CD4-positive, alpha-beta T cell (primary cell): ENCODE measurements around the gene NPBWR2. TPM values are rescaled to one million over a fixed set of nuclear protein-coding genes. Genes with fewer than 3 reads are reported as not detected.

Experiments used
- ATAC-seq: fragments of 200-7000 bp; cut with Tn5 transposase; one replicate; pipeline ENCODE4 v1.10.0; 2022; ENCODE audit warnings: mild to moderate bottlenecking; ENCODE audit not compliant: poor library complexity
- CTCF ChIA-PET: fragments of 350-600 bp; sonication (Branson Sonifier 250); formaldehyde crosslinking; loops from one replicate; lab custom pipeline; 2021; ENCODE audit warnings: antibody characterized with exemption, inconsistent platforms; lab: Charles Lee
- POLR2A ChIA-PET: fragments of 350-600 bp; sonication (Branson Sonifier 250); formaldehyde crosslinking; loops from one replicate; lab custom pipeline; 2021; ENCODE audit warnings: antibody characterized with exemption, inconsistent platforms; lab: Charles Lee
- DNase-seq, 14 experiments: peaks; one replicate each; pipeline ENCODE4 v3.0.0-alpha.2; 2013 to 2020; ENCODE audit warnings: mixed read lengths in 2 of 14
- H3K27ac ChIP-seq, 2 donors: one replicate each; pipeline versions ENCODE4 v1.5.1 to v1.7.0; 2013; ENCODE audit warnings: low read length in 2 of 2, low read depth in 1 of 2, mild to moderate bottlenecking in 1 of 2
- H3K27me3 ChIP-seq, 2 experiments: 1 replicate in 1 of 2; 2 replicates in 1 of 2; pipeline versions ENCODE4 v1.6.1 to v1.7.0; 2013; ENCODE audit warnings: low read length in 2 of 2, control low read depth in 1 of 2, mild to moderate bottlenecking in 1 of 2, moderate library complexity in 1 of 2; ENCODE audit not compliant: insufficient read depth in 2 of 2, control insufficient read depth in 1 of 2
- H3K36me3 ChIP-seq: one replicate; pipeline ENCODE4 v1.6.1; 2013; ENCODE audit warnings: low read length, control low read depth; ENCODE audit not compliant: insufficient read depth
- H3K4me1 ChIP-seq: one replicate; pipeline ENCODE4 v1.6.1; 2013; ENCODE audit warnings: low read length, control low read depth; ENCODE audit not compliant: insufficient read depth
- H3K4me3 ChIP-seq: one replicate; pipeline ENCODE4 v1.5.1; 2013; ENCODE audit warnings: mild to moderate bottlenecking, low read length, moderate library complexity
- H3K9me3 ChIP-seq, 2 experiments: 1 replicate in 1 of 2; 2 replicates in 1 of 2; pipeline versions ENCODE4 v1.6.1 to v1.7.0; 2013; ENCODE audit warnings: low read length in 2 of 2, mild to moderate bottlenecking in 2 of 2, control low read depth in 1 of 2, moderate library complexity in 1 of 2; ENCODE audit not compliant: control insufficient read depth in 1 of 2, insufficient read depth in 1 of 2
- H3K27ac Mint-ChIP-seq: one replicate; pipeline ENCODE4 v1.8.0; 2020; ENCODE audit warnings: mixed read lengths
- H3K27me3 Mint-ChIP-seq: one replicate; pipeline ENCODE4 v1.8.0; 2021; ENCODE audit warnings: mixed read lengths
- H3K36me3 Mint-ChIP-seq: one replicate; pipeline ENCODE4 v1.8.0; 2021; ENCODE audit warnings: low read depth, mixed read lengths
- H3K4me1 Mint-ChIP-seq: one replicate; pipeline ENCODE4 v1.8.0; 2021; ENCODE audit warnings: low read depth, mixed read lengths
- H3K4me3 Mint-ChIP-seq: one replicate; pipeline ENCODE4 v1.8.0; 2020; ENCODE audit warnings: mild to moderate bottlenecking, mixed read lengths
- H3K9me3 Mint-ChIP-seq: one replicate; pipeline ENCODE4 v1.8.0; 2020; ENCODE audit warnings: mixed read lengths
- intact Hi-C, 2 experiments: fragments of 100-400 bp; cut with DNase I in 1 of 2; cut with micrococcal nuclease in 1 of 2; formaldehyde crosslinking; loops; one replicate each; pipeline versions ENCODE4 v1.15.1 to v1.9.0; 2023 to 2025; cut with DNase I, micrococcal nuclease
- total RNA-seq, 174 experiments: library from RNA in 2 of 174; stranded (reverse) in 2 of 174; gene quantifications; one replicate each; pipeline ENCODE4 v1.2.3 and lab custom pipeline; 2021 to 2026
- TF ChIP-seq, protein P1 (sequence below): fragments of 200-600 bp; IDR thresholded peaks from one replicate; pipeline ENCODE4 v1.8.0; 2022; ENCODE audit warnings: antibody characterized with exemption, mild to moderate bottlenecking

The NPBWR2 gene
- total RNA-seq, 2 experiments from 2014 or later = 0.38 to 0.47 TPM

DNA sequence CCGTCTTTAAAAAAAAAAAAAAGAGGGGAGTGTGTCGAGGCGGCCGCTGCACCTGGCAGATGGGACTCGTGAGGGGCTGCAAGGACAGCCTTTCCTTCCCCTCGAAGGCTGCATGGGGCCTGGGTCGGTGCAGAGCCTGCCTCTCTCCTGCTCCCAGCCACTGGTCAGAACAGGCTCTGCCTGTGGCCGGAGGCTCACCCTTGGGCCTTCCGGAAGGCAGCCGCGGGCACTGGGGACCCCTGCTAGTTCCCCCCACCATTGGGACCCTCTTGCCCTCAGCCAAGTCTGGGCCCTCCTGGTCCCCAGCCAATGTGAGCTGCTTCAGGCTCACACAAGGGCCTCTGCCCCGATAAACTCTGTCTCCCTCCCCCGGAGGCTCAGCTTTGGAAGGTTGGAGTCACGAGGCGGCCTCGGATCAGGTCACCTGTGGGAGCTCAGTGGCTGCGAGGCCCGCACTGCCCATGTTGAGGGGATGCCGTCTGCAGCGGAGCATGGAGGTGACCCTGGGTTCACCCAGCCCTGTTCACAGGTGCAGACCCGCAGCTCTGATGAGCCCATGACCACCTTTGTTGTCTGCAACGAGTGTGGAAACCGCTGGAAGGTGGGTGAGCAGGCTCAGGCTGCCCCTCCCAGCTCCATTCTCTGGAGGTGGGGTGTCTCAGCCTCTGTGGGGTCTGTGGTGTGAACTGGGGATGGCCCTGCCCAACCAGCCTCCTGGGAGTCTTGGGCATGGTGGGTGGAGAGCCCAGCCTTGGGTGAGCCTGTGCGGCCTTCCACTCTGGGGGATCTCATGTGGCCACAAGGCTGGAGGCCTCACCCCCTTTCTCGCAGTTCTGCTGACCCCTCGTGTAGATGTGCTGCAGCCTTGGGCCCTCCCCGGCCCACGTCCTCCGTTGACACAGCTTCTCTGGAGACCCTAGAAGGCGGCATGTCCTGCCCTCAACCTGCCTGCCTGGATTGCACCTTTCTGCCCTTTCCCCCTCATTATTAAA, 35.7 kb downstream of the NPBWR2 start:
- Histone ChIP-seq H3K27me3 (no peaks in the 10 kb centered on the region), H3K9me3 (no peaks in the 10 kb centered on the region), H3K4me3 (no peak overlapping the region), H3K36me3 (peaks cover 49% of the 10 kb centered on the region), H3K27ac (no peak overlapping the region), H3K4me1 (peaks cover 51% of the 10 kb centered on the region)
- Mint-ChIP-seq H3K36me3 (peaks cover 28% of the 10 kb centered on the region), H3K4me1 (peaks cover 11% of the 10 kb centered on the region), H3K27me3 (no peaks in the 10 kb centered on the region), H3K27ac (no peak overlapping the region), H3K9me3 (no peaks in the 10 kb centered on the region), H3K4me3 (no peak overlapping the region)
- ChIA-PET CTCF (interaction anchor here (1.4 kb wide), 1 partner anchor 33 kb away, joined by 6 read pairs; no protein-coding TSS in a partner anchor), POLR2A (interaction anchor here (0.7 kb wide), 2 partner anchors 33 to 552 kb away, joined by 3 read pairs; no protein-coding TSS in a partner anchor)
- DNase-seq (no peak), ATAC-seq (no peak)
- TF ChIP-seq, protein P1, sequence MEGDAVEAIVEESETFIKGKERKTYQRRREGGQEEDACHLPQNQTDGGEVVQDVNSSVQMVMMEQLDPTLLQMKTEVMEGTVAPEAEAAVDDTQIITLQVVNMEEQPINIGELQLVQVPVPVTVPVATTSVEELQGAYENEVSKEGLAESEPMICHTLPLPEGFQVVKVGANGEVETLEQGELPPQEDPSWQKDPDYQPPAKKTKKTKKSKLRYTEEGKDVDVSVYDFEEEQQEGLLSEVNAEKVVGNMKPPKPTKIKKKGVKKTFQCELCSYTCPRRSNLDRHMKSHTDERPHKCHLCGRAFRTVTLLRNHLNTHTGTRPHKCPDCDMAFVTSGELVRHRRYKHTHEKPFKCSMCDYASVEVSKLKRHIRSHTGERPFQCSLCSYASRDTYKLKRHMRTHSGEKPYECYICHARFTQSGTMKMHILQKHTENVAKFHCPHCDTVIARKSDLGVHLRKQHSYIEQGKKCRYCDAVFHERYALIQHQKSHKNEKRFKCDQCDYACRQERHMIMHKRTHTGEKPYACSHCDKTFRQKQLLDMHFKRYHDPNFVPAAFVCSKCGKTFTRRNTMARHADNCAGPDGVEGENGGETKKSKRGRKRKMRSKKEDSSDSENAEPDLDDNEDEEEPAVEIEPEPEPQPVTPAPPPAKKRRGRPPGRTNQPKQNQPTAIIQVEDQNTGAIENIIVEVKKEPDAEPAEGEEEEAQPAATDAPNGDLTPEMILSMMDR = no peak
- intact Hi-C loops = no loop called here

DNA sequence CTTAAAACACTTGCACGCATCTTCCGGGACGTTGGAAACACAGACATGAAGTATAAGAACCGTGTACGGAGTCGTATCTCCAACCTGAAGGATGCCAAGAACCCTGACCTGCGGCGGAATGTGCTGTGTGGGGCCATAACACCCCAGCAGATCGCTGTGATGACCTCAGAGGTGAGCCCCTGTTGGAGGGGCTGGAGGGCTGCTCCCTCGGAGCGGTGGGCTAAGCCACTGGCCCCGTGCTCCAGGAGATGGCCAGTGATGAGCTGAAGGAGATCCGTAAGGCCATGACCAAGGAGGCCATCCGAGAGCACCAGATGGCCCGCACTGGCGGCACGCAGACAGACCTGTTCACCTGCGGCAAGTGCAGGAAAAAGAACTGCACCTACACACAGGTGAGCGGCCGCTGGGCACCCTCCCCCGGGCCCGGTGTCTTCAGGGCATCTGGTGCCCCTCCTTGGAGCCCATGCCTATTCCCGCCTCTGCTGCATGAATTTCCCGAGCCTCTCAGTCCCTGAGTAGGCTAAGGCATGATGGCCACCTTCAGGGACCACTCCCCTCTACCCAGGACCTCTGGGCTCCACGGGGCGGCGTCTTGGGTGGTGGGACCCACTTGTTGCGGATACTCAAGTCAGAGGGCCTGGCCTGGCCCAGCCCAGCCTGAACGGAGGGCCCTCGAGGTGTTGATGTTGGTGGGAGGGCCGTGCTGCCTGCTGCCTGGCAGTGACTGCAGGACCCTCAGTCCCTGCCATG, 36.9 kb downstream of the NPBWR2 start:
- POLR2A ChIA-PET = interaction anchor here (1.0 to 1.5 kb wide), 3 partner anchors 9 to 31 kb away, joined by 3 to 5 read pairs (median 3); partner anchors contain the start of genes OPRL1 and RGS19
- Mint-ChIP-seq H3K27me3 (no peaks in the 10 kb centered on the region), H3K9me3 (no peaks in the 10 kb centered on the region)

More for the DNA sequence above, 36.9 kb downstream of the NPBWR2 start:
- no peaks in the 10 kb centered on the region for H3K27me3 ChIP-seq
- no peak overlapping the region for H3K4me3 ChIP-seq
- ATAC-seq (no peak), DNase-seq (no peak)
- no peak overlapping the region for H3K4me3 Mint-ChIP-seq
- peaks cover 38% of the 10 kb centered on the region for H3K36me3 ChIP-seq
- intact Hi-C loops = no loop called here
- no peak overlapping the region for H3K27ac ChIP-seq
- no peaks in the 10 kb centered on the region for H3K9me3 ChIP-seq
- peaks cover 56% of the 10 kb centered on the region for H3K4me1 ChIP-seq
- TF ChIP-seq, protein P1 = no peak
- no peak overlapping the region for H3K27ac Mint-ChIP-seq
- CTCF ChIA-PET = interaction anchor here (0.8 to 1.7 kb wide), 3 partner anchors 8 to 32 kb away, joined by 4 to 10 read pairs (median 5); no protein-coding TSS in a partner anchor
- H3K4me1 Mint-ChIP-seq = peaks cover 23% of the 10 kb centered on the region
- H3K36me3 Mint-ChIP-seq = peaks cover 21% of the 10 kb centered on the region
